GM13976 (cell line): Measurements from ENCODE around the gene STX1B.

Experiments used
- DNase-seq: peaks from one replicate; pipeline ENCODE4 v3.0.0; 2012; ENCODE audit warnings: low spot score
- in situ Hi-C: fragments of 300-500 bp; cut with MboI; formaldehyde crosslinking; loops from one replicate; pipeline ENCODE4 v1.12.0; 2022; ENCODE audit warnings: low sequenced_read_pairs, mixed read lengths, inconsistent platforms; ENCODE audit not compliant: unreplicated experiment
- TF ChIP-seq, protein P1 (sequence below): IDR thresholded peaks from 2 replicates; pipeline ENCODE4 v1.5.1; 2012; ENCODE audit warnings: borderline replicate concordance, mild to moderate bottlenecking; ENCODE audit not compliant: insufficient read depth; ENCODE audit errors: extremely low read depth, missing control alignments, control extremely low read depth

Gene STX1B

DNA sequence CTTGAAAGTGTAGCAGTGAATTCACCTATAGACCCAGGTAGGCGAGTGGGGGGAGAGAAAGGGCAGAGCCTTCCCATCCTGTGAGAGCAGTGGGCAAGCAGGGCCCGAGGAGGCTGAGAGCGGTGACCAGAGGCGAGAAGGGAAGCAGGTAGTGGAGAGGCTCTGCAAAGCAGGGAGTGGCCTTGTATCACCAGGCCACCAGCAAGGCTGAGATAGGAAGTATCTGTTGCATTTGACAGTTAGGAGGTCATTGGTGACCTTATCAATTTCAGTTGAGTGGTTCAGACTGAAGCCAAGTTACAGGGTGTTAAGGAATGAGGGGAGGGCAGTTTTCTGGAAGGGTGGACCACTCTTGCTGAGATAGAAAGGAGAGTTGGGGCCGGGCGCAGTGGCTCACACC lies 36.1 kb downstream of the STX1B start:
- in situ Hi-C loops = loop anchor here (25.0 kb wide), 1 partner anchor 888 kb away; the partner anchor contains the start of gene ZNF267
- no peak for DNase-seq
- TF ChIP-seq, protein P1, sequence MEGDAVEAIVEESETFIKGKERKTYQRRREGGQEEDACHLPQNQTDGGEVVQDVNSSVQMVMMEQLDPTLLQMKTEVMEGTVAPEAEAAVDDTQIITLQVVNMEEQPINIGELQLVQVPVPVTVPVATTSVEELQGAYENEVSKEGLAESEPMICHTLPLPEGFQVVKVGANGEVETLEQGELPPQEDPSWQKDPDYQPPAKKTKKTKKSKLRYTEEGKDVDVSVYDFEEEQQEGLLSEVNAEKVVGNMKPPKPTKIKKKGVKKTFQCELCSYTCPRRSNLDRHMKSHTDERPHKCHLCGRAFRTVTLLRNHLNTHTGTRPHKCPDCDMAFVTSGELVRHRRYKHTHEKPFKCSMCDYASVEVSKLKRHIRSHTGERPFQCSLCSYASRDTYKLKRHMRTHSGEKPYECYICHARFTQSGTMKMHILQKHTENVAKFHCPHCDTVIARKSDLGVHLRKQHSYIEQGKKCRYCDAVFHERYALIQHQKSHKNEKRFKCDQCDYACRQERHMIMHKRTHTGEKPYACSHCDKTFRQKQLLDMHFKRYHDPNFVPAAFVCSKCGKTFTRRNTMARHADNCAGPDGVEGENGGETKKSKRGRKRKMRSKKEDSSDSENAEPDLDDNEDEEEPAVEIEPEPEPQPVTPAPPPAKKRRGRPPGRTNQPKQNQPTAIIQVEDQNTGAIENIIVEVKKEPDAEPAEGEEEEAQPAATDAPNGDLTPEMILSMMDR = no peak

DNA sequence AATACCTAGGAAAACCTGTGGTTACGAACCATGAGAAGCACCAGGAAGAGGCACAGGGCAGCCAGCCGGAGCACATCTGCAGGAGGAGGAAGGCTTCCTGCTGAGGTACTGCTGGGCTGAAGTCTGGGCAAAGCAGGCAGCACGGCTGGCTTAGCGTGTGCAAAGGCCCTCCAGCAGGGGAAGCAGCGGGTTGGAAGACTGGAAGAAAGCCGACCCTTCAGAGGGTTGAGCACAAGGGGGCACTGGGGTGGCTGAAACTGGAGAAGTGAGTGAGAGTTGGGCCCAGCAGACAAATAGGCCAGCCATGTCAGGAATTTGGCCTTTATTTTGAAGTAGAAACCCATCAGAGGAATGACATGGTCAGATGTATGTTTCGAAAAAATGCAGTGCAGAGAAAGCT lies 37.6 kb downstream of the STX1B start:
- DNase-seq = no peak
- TF ChIP-seq, protein P1 = peak; percentile 8
- in situ Hi-C loops = loop anchor here (25.0 kb wide), 1 partner anchor 889 kb away; the partner anchor contains the start of gene ZNF267

DNA sequence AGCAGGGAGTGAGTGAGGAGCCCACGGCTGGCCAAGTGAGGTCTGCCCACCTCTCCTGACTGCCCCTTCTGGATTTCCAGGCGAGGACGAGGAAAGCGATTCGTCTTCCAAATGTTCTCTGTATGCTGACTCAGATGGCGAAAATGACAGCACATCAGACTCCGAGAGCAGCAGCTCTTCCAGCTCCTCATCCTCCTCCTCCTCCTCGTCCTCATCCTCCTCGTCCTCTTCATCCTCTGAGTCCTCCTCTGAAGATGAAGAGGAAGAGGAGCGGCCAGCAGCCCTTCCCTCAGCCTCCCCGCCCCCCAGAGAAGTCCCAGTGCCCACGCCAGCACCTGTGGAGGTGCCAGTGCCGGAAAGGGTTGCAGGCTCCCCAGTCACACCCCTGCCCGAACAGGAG lies 39.1 kb downstream of the STX1B start:
- TF ChIP-seq, protein P1 = no peak
- DNase-seq = no peak
- in situ Hi-C loops = loop anchor here (25.0 kb wide), 1 partner anchor 891 kb away; the partner anchor contains the start of gene ZNF267

DNA sequence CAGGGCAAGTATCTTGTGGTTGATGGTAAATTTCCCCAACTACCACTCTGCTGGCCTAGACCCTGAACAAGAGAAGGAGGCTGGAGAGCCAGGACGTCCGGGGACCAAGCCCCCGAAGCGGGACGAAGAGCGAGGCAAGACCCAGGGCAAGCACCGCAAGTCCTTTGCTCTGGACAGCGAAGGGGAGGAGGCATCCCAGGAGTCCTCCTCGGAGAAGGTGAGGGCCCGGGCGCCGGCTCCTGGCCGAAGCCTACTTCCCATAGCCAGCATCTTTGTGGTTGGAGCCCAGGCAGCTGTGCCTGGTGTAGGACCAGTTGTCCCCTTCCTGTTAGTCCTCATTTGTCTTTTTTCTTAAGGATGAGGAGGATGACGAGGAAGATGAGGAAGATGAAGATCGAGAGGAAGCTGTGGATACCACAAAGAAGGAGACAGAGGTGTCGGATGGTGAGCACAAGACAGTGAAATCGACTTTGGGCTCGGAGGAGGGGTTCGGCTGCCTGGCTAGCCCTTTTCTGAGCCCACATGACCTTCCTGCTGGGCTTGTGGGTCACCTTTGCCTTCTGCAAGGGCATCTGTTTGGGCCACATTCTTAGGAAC lies 41.1 kb downstream of the STX1B start:
- no peak for DNase-seq
- in situ Hi-C loops = loop anchor here (25.0 kb wide), 1 partner anchor 893 kb away; the partner anchor contains the start of gene ZNF267
- TF ChIP-seq, protein P1 = no peak

DNA sequence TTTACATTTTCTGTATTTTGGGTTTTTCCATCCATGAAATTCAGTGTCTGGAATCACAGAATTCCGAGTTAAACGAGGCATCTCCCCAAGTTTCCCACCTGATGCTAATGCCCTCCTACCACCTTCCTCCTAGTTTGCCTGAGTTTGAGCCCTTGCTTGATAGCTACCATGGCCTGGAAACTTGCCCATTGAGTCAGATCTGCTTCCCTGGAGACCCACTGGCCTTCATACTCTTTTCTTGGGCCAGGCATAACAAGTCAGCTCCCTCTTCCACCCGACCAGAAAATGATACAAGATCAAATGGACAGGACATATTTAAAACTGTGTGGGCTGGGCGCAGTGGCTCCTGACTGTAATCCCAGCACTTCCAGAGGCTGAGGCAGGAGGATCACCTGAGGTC lies 42.6 kb downstream of the STX1B start:
- in situ Hi-C loops = loop anchor here (25.0 kb wide), 1 partner anchor 895 kb away; the partner anchor contains the start of gene ZNF267
- TF ChIP-seq, protein P1 = no peak
- DNase-seq = no peak

DNA sequence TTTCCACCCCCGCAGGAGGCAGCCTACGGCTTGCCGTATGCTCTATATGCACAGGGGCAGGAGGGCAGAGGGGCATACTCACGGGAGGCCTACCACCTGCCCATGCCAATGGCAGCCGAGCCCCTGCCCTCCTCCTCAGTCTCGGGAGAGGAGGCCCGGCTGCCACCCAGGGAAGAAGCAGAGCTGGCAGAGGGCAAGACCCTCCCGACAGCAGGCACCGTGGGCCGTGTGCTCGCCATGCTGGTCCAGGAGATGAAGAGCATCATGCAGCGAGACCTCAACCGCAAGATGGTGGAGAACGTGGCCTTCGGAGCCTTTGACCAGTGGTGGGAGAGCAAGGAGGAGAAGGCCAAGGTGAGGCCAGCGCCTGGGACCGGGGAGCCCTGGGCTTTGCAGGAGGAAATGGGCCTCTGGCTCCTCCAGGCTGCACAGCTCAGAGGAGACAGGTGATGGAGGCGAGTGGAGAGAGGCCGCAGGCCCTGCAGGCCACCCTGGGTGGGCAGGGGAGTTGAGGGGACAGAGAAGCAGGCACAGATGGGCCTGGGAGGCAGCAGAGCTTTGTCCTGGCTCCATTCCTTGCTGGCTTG lies 44.3 kb downstream of the STX1B start:
- TF ChIP-seq, protein P1 = no peak
- in situ Hi-C loops = loop anchor here (25.0 kb wide), 1 partner anchor 896 kb away; the partner anchor contains the start of gene ZNF267

More for the DNA sequence above, 44.3 kb downstream of the STX1B start:
- DNase-seq = no peak
